Measurements from ENCODE around the gene MAPK13.
"Not testable (repeated sequence)": the region's sequence is repeated elsewhere in the genome, so short reads cannot be mapped to it uniquely, and the experiment has no call there.

Gene MAPK13

GRCh38 chr6:36115412-36115811 lies 14.9 kb upstream of the MAPK13 start:
- no peak for DNase-seq

- DNase-seq: no peak
Observed at GRCh38 chr6:36116066-36116864, 14.0 kb upstream of the MAPK13 start.

- DNase-seq: no peak
Observed at GRCh38 chr6:36116943-36117342, 13.4 kb upstream of the MAPK13 start.

GRCh38 chr6:36117658-36118549 lies 12.4 kb upstream of the MAPK13 start:
- DNase-seq: no peak

- DNase-seq: no peak
Observed at GRCh38 chr6:36118550-36119107, 11.7 kb upstream of the MAPK13 start.

- no peak for DNase-seq
Observed at GRCh38 chr6:36119209-36119608, 11.1 kb upstream of the MAPK13 start.

- DNase-seq: no peak
Observed at GRCh38 chr6:36120018-36120417, 10.3 kb upstream of the MAPK13 start.

- DNase-seq: no peak
Observed at GRCh38 chr6:36120539-36120938, 9.8 kb upstream of the MAPK13 start.

- DNase-seq: no peak
Observed at GRCh38 chr6:36120979-36121786, 9.1 kb upstream of the MAPK13 start.

- DNase-seq: no peak
Observed at GRCh38 chr6:36121787-36122494, 8.4 kb upstream of the MAPK13 start.

- no peak for DNase-seq
Observed at GRCh38 chr6:36122495-36123269, 7.6 kb upstream of the MAPK13 start.

- DNase-seq: peak; percentile 83
Observed at GRCh38 chr6:36123270-36124139, 6.8 kb upstream of the MAPK13 start.

- DNase-seq: not testable (repeated sequence)
Observed at GRCh38 chr6:36124346-36124745, 6.0 kb upstream of the MAPK13 start.

- DNase-seq: no peak
Observed at GRCh38 chr6:36124881-36125280, 5.4 kb upstream of the MAPK13 start.

- no peak for DNase-seq
Observed at GRCh38 chr6:36125575-36125974, 4.7 kb upstream of the MAPK13 start.

- no peak for DNase-seq
Observed at GRCh38 chr6:36126121-36126520, 4.2 kb upstream of the MAPK13 start.

GRCh38 chr6:36126553-36127458 lies 3.5 kb upstream of the MAPK13 start:
- DNase-seq: no peak

- no peak for DNase-seq
Observed at GRCh38 chr6:36127462-36128016, 2.8 kb upstream of the MAPK13 start.

- no peak for DNase-seq
Observed at GRCh38 chr6:36128073-36128472, 2.2 kb upstream of the MAPK13 start.
